GM21619 (cell line): Measurements from ENCODE around the gene XIRP2.

Experiments
- ATAC-seq: cut with Tn5 transposase; IDR thresholded peaks from one replicate; pipeline ENCODE4 v1.9.1; 2021; ENCODE audit not compliant: unreplicated experiment

The XIRP2 gene

GRCh38 chr2:166926657-166927056, 38.4 kb downstream of the XIRP2 start:
- no peak for ATAC-seq

GRCh38 chr2:166932032-166932431, 43.8 kb downstream of the XIRP2 start:
- no peak for ATAC-seq

- ATAC-seq: no peak
Observed at GRCh38 chr2:166934817-166935216, 46.5 kb downstream of the XIRP2 start.

- ATAC-seq: no peak
Observed at GRCh38 chr2:166942377-166942776, 54.1 kb downstream of the XIRP2 start.

- no peak for ATAC-seq
Observed at GRCh38 chr2:166944909-166945308, 56.6 kb downstream of the XIRP2 start.

- no peak for ATAC-seq
Observed at GRCh38 chr2:166957686-166958085, 69.4 kb downstream of the XIRP2 start.

- ATAC-seq: no peak
Observed at GRCh38 chr2:166958986-166959481, 70.8 kb downstream of the XIRP2 start.

- no peak for ATAC-seq
Observed at GRCh38 chr2:166959556-166959955, 71.3 kb downstream of the XIRP2 start.

GRCh38 chr2:166960702-166961270, 72.5 kb downstream of the XIRP2 start:
- no peak for ATAC-seq

GRCh38 chr2:166961933-166962332, 73.7 kb downstream of the XIRP2 start:
- no peak for ATAC-seq

- no peak for ATAC-seq
Observed at GRCh38 chr2:166969486-166969885, 81.2 kb downstream of the XIRP2 start.

GRCh38 chr2:166972002-166972401, 83.7 kb downstream of the XIRP2 start:
- ATAC-seq: no peak

- no peak for ATAC-seq
Observed at GRCh38 chr2:166972418-166972817, 84.1 kb downstream of the XIRP2 start.

GRCh38 chr2:166984188-166984587, 95.9 kb downstream of the XIRP2 start:
- ATAC-seq: no peak

GRCh38 chr2:166984797-166985196, 96.5 kb downstream of the XIRP2 start:
- no peak for ATAC-seq

- ATAC-seq: no peak
Observed at GRCh38 chr2:166994588-166995336, 106.5 kb downstream of the XIRP2 start.

GRCh38 chr2:166996465-166996864, 108.2 kb downstream of the XIRP2 start:
- ATAC-seq: no peak

GRCh38 chr2:167001165-167001564, 112.9 kb downstream of the XIRP2 start:
- ATAC-seq: no peak

- ATAC-seq: no peak
Observed at GRCh38 chr2:167005096-167005495, 116.8 kb downstream of the XIRP2 start.

- no peak for ATAC-seq
Observed at GRCh38 chr2:167013227-167013626, 124.9 kb downstream of the XIRP2 start.

- ATAC-seq: no peak
Observed at GRCh38 chr2:167015806-167016205, 127.5 kb downstream of the XIRP2 start.

GRCh38 chr2:167017021-167017420, 128.7 kb downstream of the XIRP2 start:
- ATAC-seq: no peak

GRCh38 chr2:167018590-167018989, 130.3 kb downstream of the XIRP2 start:
- no peak for ATAC-seq
